PC-9 (cell line): ENCODE results near the gene RBM8A.

ENCODE experiments used
- EZH2 ChIP-seq: fragments of 200-600 bp; sonication (generic); IDR thresholded peaks from 2 replicates; pipeline ENCODE4 v1.8.0; 2017; ENCODE audit warnings: antibody characterized with exemption, low read depth
- TF ChIP-seq, protein P1 (sequence below): fragments of 200-600 bp; sonication (generic); conservative IDR thresholded peaks from 2 replicates; pipeline ENCODE4 v1.6.1; 2017; ENCODE audit warnings: mixed run types, antibody characterized with exemption, mild to moderate bottlenecking, moderate library complexity

GRCh38 chr1:145977016-145977415 is 49.7 kb upstream of the RBM8A start:
- no peak for TF ChIP-seq EZH2
- TF ChIP-seq, protein P1, sequence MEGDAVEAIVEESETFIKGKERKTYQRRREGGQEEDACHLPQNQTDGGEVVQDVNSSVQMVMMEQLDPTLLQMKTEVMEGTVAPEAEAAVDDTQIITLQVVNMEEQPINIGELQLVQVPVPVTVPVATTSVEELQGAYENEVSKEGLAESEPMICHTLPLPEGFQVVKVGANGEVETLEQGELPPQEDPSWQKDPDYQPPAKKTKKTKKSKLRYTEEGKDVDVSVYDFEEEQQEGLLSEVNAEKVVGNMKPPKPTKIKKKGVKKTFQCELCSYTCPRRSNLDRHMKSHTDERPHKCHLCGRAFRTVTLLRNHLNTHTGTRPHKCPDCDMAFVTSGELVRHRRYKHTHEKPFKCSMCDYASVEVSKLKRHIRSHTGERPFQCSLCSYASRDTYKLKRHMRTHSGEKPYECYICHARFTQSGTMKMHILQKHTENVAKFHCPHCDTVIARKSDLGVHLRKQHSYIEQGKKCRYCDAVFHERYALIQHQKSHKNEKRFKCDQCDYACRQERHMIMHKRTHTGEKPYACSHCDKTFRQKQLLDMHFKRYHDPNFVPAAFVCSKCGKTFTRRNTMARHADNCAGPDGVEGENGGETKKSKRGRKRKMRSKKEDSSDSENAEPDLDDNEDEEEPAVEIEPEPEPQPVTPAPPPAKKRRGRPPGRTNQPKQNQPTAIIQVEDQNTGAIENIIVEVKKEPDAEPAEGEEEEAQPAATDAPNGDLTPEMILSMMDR, result no peak
